Gastrocnemius medialis (tissue), 4 donors: ENCODE data around the gene CRTC3. TPM values are rescaled to one million over a fixed set of nuclear protein-coding genes. Genes with fewer than 3 reads are reported as not detected.

Experiments
- ATAC-seq, 2 donors: fragments of 150-250 bp; one replicate each; pipeline ENCODE4 v1.9.1; 2016
- DNase-seq, 2 donors: peaks; one replicate each; pipeline ENCODE4 v3.0.0-alpha.2; 2019
- H3K27ac ChIP-seq, 4 donors: fragments of 200-600 bp; sonication (generic); 1 replicate in 1 of 4; 2 replicates in 3 of 4; pipeline ENCODE4 v1.5.1; 2016 to 2018; ENCODE audit warnings: mild to moderate bottlenecking in 2 of 4, moderate library complexity in 1 of 4
- H3K27me3 ChIP-seq, 3 donors: fragments of 200-600 bp; sonication (generic) in 2 of 3; 1 replicate in 1 of 3; 2 replicates in 2 of 3; pipeline versions ENCODE4 v1.5.1 to v1.6.0; 2016 to 2019; ENCODE audit warnings: mild to moderate bottlenecking in 1 of 3, moderate library complexity in 1 of 3
- H3K36me3 ChIP-seq, 2 donors: fragments of 200-600 bp; sonication (generic) in 1 of 2; one replicate each; pipeline ENCODE4 v1.5.1; 2017 to 2018
- H3K4me1 ChIP-seq, 2 donors: fragments of 200-600 bp; sonication (generic) in 1 of 2; one replicate each; pipeline ENCODE4 v1.5.1; 2016 to 2017; ENCODE audit warnings: mild to moderate bottlenecking in 2 of 2
- H3K4me3 ChIP-seq, 4 donors: fragments of 200-600 bp; sonication (generic) in 3 of 4; 1 replicate in 1 of 4; 2 replicates in 3 of 4; pipeline ENCODE4 v1.5.1; 2016 to 2019; ENCODE audit warnings: mild to moderate bottlenecking in 2 of 4
- H3K9me3 ChIP-seq, 3 donors: fragments of 200-600 bp; sonication (generic) in 2 of 3; 1 replicate in 1 of 3; 2 replicates in 2 of 3; pipeline ENCODE4 v1.5.1; 2016 to 2019
- CTCF ChIP-seq, 5 experiments: fragments of 450-650 bp in 3 of 5; fragments of 200-600 bp in 2 of 5; sonication (generic) in 2 of 5; IDR thresholded peaks in 4 of 5; conservative IDR thresholded peaks in 1 of 5; 1 replicate in 4 of 5; 2 replicates in 1 of 5; pipeline ENCODE4 v1.5.1; 2016 to 2019; ENCODE audit warnings: antibody characterized with exemption in 5 of 5, mild to moderate bottlenecking in 3 of 5, moderate library complexity in 3 of 5
- POLR2A ChIP-seq, 2 donors: fragments of 450-650 bp; IDR thresholded peaks; one replicate each; pipeline ENCODE4 v1.6.1; 2017; ENCODE audit warnings: antibody characterized with exemption in 2 of 2, mild to moderate bottlenecking in 2 of 2, moderate library complexity in 2 of 2
- in situ Hi-C, 4 donors: fragments of 200-750 bp; cut with MboI; loops; one replicate each; pipeline versions ENCODE4 v1.15.0 to v1.8.0; 2017; ENCODE audit warnings: low sequenced_read_pairs in 4 of 4
- intact Hi-C: fragments of 100-400 bp; cut with DNase I; formaldehyde crosslinking; loops from one replicate; pipeline ENCODE4 v1.15.1; 2023; ENCODE audit warnings: low total_unique reads
- total RNA-seq, 4 donors: library from RNA; depleted of rRNA; stranded (reverse); fragments of >200 nt; gene quantifications; one replicate each; pipeline versions ENCODE4 v1.1.0 to v1.2.3, GENCODE V29; 2016

Gene CRTC3
- total RNA-seq, 4 donors from 2014 or later: 20.7 to 41.4 (median 30.5) TPM

- no peak for DNase-seq
- no peak for ATAC-seq
- H3K27ac ChIP-seq: no peak overlapping the region
- in situ Hi-C loops (loop anchor here in 1 of 4 donors (25.0 kb wide), 1 partner anchor 146 kb away; no protein-coding TSS in a partner anchor), intact Hi-C loops (loop anchor here (2.0 kb wide), 1 partner anchor 121 kb away; no protein-coding TSS in a partner anchor)
- H3K4me1 ChIP-seq: no peaks in the 10 kb centered on the region
- no peaks in the 10 kb centered on the region for H3K9me3 ChIP-seq
- no peak overlapping the region for H3K4me3 ChIP-seq
- H3K27me3 ChIP-seq: no peaks in the 10 kb centered on the region
- TF ChIP-seq POLR2A (IDR thresholded peaks at IDR 0.05): no peak
- no peak for TF ChIP-seq CTCF (IDR thresholded peaks at IDR 0.05 in 4 of 5, conservative IDR thresholded peaks at IDR 0.05 in 1 of 5)
- H3K36me3 ChIP-seq: peaks cover 14 to 100% of the 10 kb centered on the region in 2 donors
Observed at GRCh38 chr15:90483637-90484036, 46.1 kb upstream of the CRTC3 start.

- no peak for ATAC-seq
- intact Hi-C loops: no loop called here
- H3K27me3 ChIP-seq: no peaks in the 10 kb centered on the region
- no peak for DNase-seq
- H3K36me3 ChIP-seq: peaks cover 19 to 100% of the 10 kb centered on the region in 2 donors
- in situ Hi-C loops: loop anchor here in 1 of 4 donors (25.0 kb wide), 1 partner anchor 150 kb away; no protein-coding TSS in a partner anchor
- no peak overlapping the region for H3K27ac ChIP-seq
- H3K4me1 ChIP-seq: no peaks in the 10 kb centered on the region
- no peak overlapping the region for H3K4me3 ChIP-seq
- TF ChIP-seq POLR2A (IDR thresholded peaks at IDR 0.05) (no peak), CTCF (IDR thresholded peaks at IDR 0.05 in 4 of 5, conservative IDR thresholded peaks at IDR 0.05 in 1 of 5) (no peak)
- H3K9me3 ChIP-seq: no peaks in the 10 kb centered on the region
Observed at GRCh38 chr15:90487186-90487585, 42.5 kb upstream of the CRTC3 start.

GRCh38 chr15:90489514-90489913 lies 40.2 kb upstream of the CRTC3 start:
- in situ Hi-C loops (loop anchor here in 1 of 4 donors (25.0 kb wide), 1 partner anchor 152 kb away; no protein-coding TSS in a partner anchor), intact Hi-C loops (no loop called here)
- DNase-seq (no peak), ATAC-seq (no peak)
- Histone ChIP-seq H3K36me3 (peaks cover 17 to 100% of the 10 kb centered on the region in 2 donors), H3K4me3 (no peak overlapping the region), H3K27ac (no peak overlapping the region), H3K27me3 (no peaks in the 10 kb centered on the region), H3K4me1 (no peaks in the 10 kb centered on the region), H3K9me3 (no peaks in the 10 kb centered on the region)
- TF ChIP-seq CTCF (IDR thresholded peaks at IDR 0.05 in 4 of 5, conservative IDR thresholded peaks at IDR 0.05 in 1 of 5) (no peak), POLR2A (IDR thresholded peaks at IDR 0.05) (no peak)

- H3K27me3 ChIP-seq: no peaks in the 10 kb centered on the region
- no peaks in the 10 kb centered on the region for H3K4me1 ChIP-seq
- H3K9me3 ChIP-seq: no peaks in the 10 kb centered on the region
- no peak for ATAC-seq
- TF ChIP-seq CTCF (IDR thresholded peaks at IDR 0.05 in 4 of 5, conservative IDR thresholded peaks at IDR 0.05 in 1 of 5): no peak
- no peak for TF ChIP-seq POLR2A (IDR thresholded peaks at IDR 0.05)
- DNase-seq: no peak
- intact Hi-C loops: no loop called here
- in situ Hi-C loops: loop anchor here in 1 of 4 donors (25.0 kb wide), 1 partner anchor 153 kb away; no protein-coding TSS in a partner anchor
- H3K36me3 ChIP-seq: peaks cover 17 to 100% of the 10 kb centered on the region in 2 donors
- H3K4me3 ChIP-seq: no peak overlapping the region
- H3K27ac ChIP-seq: no peak overlapping the region
Observed at GRCh38 chr15:90489944-90490343, 39.8 kb upstream of the CRTC3 start.

GRCh38 chr15:90493647-90494046 lies 36.1 kb upstream of the CRTC3 start:
- no peaks in the 10 kb centered on the region for H3K9me3 ChIP-seq
- intact Hi-C loops: no loop called here
- peaks cover 7 to 100% of the 10 kb centered on the region in 2 donors for H3K36me3 ChIP-seq
- H3K4me1 ChIP-seq: no peaks in the 10 kb centered on the region
- H3K27ac ChIP-seq: no peak overlapping the region
- no peaks in the 10 kb centered on the region for H3K27me3 ChIP-seq
- DNase-seq (no peak), ATAC-seq (no peak)
- in situ Hi-C loops: loop anchor here in 1 of 4 donors (25.0 kb wide), 1 partner anchor 156 kb away; no protein-coding TSS in a partner anchor
- H3K4me3 ChIP-seq: no peak overlapping the region
- TF ChIP-seq POLR2A (IDR thresholded peaks at IDR 0.05) (no peak), CTCF (IDR thresholded peaks at IDR 0.05 in 4 of 5, conservative IDR thresholded peaks at IDR 0.05 in 1 of 5) (no peak)
